Measurements from ENCODE around the gene CHI3L2. TPM values are rescaled to one million over a fixed set of nuclear protein-coding genes. Genes with fewer than 3 reads are reported as not detected.

The CHI3L2 gene
- total RNA-seq, 2 experiments from 2014 or later, result 9.2 to 10.4 TPM

- H3K36me3 Mint-ChIP-seq (ENCODE audit: low read depth), result no peaks in the 10 kb centered on the region
- DNase-seq, result no peak
- CTCF ChIA-PET, result no interaction called here
Observed at GRCh38 chr1:111279144-111279543, 51.6 kb downstream of the CHI3L2 start.

DNA sequence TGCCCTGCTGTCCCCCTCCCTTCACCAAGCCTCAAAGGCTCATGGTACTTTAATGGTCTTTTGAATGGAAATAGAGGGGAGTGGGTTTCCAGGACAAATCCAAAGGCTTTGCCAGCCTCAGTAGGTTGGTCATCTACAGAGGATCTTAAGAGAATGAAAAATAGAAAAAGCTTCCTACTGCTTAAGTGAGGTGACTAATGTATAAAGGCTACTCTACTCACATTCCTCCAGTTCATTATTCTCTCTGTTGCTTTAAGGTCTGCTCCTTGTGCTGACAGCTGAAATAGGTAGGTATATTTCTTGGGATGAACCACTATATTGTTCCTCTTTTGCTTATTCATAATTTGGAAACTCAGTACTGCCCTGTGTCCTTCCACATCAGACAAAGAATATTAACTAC, 52.8 kb downstream of the CHI3L2 start:
- Mint-ChIP-seq H3K4me3 (no peak overlapping the region), H3K27ac (no peak overlapping the region), H3K9me3 (no peaks in the 10 kb centered on the region), H3K36me3 (ENCODE audit: low read depth) (no peaks in the 10 kb centered on the region), H3K4me1 (ENCODE audit: low read depth) (peaks cover 16% of the 10 kb centered on the region), H3K27me3 (no peaks in the 10 kb centered on the region)
- CTCF ChIA-PET, result interaction anchor here (1.7 kb wide), 1 partner anchor 8 kb away, joined by 4 read pairs; no protein-coding TSS in a partner anchor
- ATAC-seq, result no peak
- no peak for DNase-seq
- no peak for TF ChIP-seq CTCF (IDR thresholded peaks at IDR 0.05)
- POLR2A ChIA-PET, result no interaction called here
- intact Hi-C loops (cut with micrococcal nuclease), result no loop called here

More at GRCh38 chr1:111279144-111279543, 51.6 kb downstream of the CHI3L2 start:
- H3K4me1 Mint-ChIP-seq (ENCODE audit: low read depth), result peaks cover 26% of the 10 kb centered on the region
- POLR2A ChIA-PET, result no interaction called here
- H3K9me3 Mint-ChIP-seq, result no peaks in the 10 kb centered on the region
- TF ChIP-seq CTCF (IDR thresholded peaks at IDR 0.05), result no peak
- no peaks in the 10 kb centered on the region for H3K27me3 Mint-ChIP-seq
- intact Hi-C loops (cut with micrococcal nuclease), result no loop called here
- no peak for ATAC-seq
- no peak overlapping the region for H3K27ac Mint-ChIP-seq
- H3K4me3 Mint-ChIP-seq, result no peak overlapping the region

GRCh38 chr1:111281411-111281810, 53.9 kb downstream of the CHI3L2 start:
- Mint-ChIP-seq H3K9me3 (no peaks in the 10 kb centered on the region), H3K4me1 (ENCODE audit: low read depth) (peaks cover 8% of the 10 kb centered on the region), H3K36me3 (ENCODE audit: low read depth) (no peaks in the 10 kb centered on the region), H3K4me3 (no peak overlapping the region), H3K27ac (no peak overlapping the region), H3K27me3 (no peaks in the 10 kb centered on the region)
- POLR2A ChIA-PET, result no interaction called here
- no peak for TF ChIP-seq CTCF (IDR thresholded peaks at IDR 0.05)
- ATAC-seq (no peak), DNase-seq (no peak)
- intact Hi-C loops (cut with micrococcal nuclease), result no loop called here
- CTCF ChIA-PET, result interaction anchor here (0.6 to 1.7 kb wide), 3 partner anchors 9 to 23 kb away, joined by 3 to 4 read pairs (median 3); no protein-coding TSS in a partner anchor

DNA sequence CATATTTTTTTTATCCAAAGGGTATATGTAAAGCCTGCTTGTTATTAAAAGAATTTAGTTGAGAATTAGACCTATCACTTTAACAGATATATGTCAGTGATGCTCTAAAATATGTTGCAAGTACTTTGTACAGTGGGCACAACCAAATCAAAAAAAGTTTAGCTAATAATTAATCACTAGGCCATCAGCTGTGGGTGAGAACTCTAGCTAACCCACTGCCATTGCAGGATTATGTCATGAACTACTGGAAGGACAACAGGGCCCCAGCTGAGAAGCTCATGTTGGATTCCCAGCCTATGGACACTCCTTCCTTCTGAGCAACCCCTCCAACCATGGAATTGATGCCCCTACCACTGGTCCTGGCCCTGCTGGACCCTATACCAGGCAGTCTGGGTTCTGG, 56.3 kb downstream of the CHI3L2 start:
- DNase-seq (no peak), ATAC-seq (no peak)
- intact Hi-C loops (cut with micrococcal nuclease), result no loop called here
- H3K4me1 Mint-ChIP-seq (ENCODE audit: low read depth), result peaks cover 5% of the 10 kb centered on the region
- CTCF ChIA-PET, result no interaction called here
- no peaks in the 10 kb centered on the region for H3K9me3 Mint-ChIP-seq
- H3K36me3 Mint-ChIP-seq (ENCODE audit: low read depth), result no peaks in the 10 kb centered on the region
- no peak overlapping the region for H3K27ac Mint-ChIP-seq
- POLR2A ChIA-PET, result no interaction called here
- no peaks in the 10 kb centered on the region for H3K27me3 Mint-ChIP-seq
- TF ChIP-seq CTCF (IDR thresholded peaks at IDR 0.05), result no peak
- no peak overlapping the region for H3K4me3 Mint-ChIP-seq

DNA sequence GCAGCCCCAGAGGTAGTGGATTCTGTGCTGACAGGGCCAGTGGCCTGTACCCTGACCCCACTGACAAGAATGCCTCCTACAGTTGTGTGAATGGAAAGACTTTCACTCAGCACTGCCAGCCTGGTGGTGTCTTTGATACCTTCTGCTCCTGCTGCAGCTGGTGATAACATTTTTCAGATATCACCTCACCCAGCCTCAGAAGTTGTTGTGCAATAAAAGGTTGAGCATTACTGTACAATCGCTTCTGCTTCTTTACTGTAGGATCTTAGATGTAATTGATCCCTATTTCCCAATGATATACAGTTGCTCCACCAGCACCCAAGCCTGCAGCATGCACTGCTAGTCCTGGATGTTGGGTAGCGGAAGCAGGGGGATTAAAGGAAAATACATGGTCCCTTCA, 58.4 kb downstream of the CHI3L2 start:
- intact Hi-C loops (cut with micrococcal nuclease), result no loop called here
- CTCF ChIA-PET, result interaction anchor here (0.9 kb wide), 1 partner anchor 484 kb away, joined by 3 read pairs; no protein-coding TSS in a partner anchor
- H3K36me3 Mint-ChIP-seq (ENCODE audit: low read depth), result no peaks in the 10 kb centered on the region

More for the DNA sequence above, 58.4 kb downstream of the CHI3L2 start:
- Mint-ChIP-seq H3K27ac (no peak overlapping the region), H3K4me3 (no peak overlapping the region), H3K9me3 (no peaks in the 10 kb centered on the region), H3K4me1 (ENCODE audit: low read depth) (no peaks in the 10 kb centered on the region), H3K27me3 (no peaks in the 10 kb centered on the region)
- no peak for TF ChIP-seq CTCF (IDR thresholded peaks at IDR 0.05)
- ATAC-seq (no peak), DNase-seq (no peak)
- POLR2A ChIA-PET, result interaction anchor here (1.0 kb wide), 1 partner anchor 78 kb away, joined by 3 read pairs; no protein-coding TSS in a partner anchor

Measured in activated CD8-positive, alpha-beta T cell treated with anti-CD3 and anti-CD28 coated beads for 36 hours (primary cell).